ENCODE measurements around the gene NOXA1. TPM values are rescaled to one million over a fixed set of nuclear protein-coding genes. Genes with fewer than 3 reads are reported as not detected.
"Not testable (repeated sequence)": the region's sequence is repeated elsewhere in the genome, so short reads cannot be mapped to it uniquely, and the experiment has no call there.

NOXA1 gene
- total and polyA plus RNA-seq, 3 experiments from 2014 or later, result 0.66 to 1.3 (median 0.74) TPM

DNA sequence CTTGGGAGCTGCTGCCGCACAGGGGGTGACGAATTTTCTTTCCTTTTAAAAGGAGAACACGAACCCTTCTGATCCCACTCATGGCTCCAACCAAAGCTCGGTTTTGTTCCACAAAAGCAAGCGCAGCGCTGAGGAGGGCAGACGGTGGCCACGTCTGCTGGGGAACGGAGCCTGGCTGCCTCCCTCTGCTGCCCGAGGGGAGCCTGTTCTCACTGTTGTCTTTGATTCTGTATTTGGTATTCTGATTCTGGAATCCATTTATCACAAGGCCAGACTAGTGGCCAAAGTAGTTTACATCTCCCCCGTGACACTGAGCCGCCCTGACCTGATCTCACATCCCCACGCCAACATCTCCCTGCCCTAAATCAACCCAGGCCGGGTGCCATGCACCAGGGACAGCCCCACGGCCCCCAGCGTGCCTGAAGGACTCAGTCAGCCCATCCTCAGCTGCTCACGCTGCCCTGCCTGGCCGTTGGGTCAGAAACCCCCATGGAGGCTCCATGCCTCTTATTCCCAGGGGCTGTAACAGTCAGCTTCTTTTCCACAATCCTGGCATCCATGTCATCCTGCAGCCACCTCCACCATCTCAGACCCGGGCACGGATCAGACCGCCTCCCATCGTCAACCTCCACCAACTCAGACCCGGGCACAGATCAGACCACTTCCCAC, 42.7 kb downstream of the NOXA1 start:
- Mint-ChIP-seq H3K4me1 (peaks cover 13 to 27% (median 18%) of the 10 kb centered on the region in 3 donors), H3K9me3 (no peaks in the 10 kb centered on the region), H3K27ac (peak overlapping the region in 3 of 8 donors; percentile 43 to 66 (median 51)), H3K27me3 (no peaks in the 10 kb centered on the region), H3K4me3 (peak overlapping the region in 1 of 7 donors; percentile 55), H3K36me3 (no peaks in the 10 kb centered on the region)
- Histone ChIP-seq H3K36me3 (ENCODE audit: insufficient read depth, low read length) (no peaks in the 10 kb centered on the region), H3K4me3 (ENCODE audit: low read length) (no peak overlapping the region), H3K4me1 (ENCODE audit: insufficient read depth, low read length) (peaks cover 29% of the 10 kb centered on the region), H3K27ac (ENCODE audit: low read depth, low read length) (no peak overlapping the region), H3K27me3 (ENCODE audit: insufficient read depth, low read length, poor library complexity, severe bottlenecking) (no peaks in the 10 kb centered on the region), H3K9me3 (ENCODE audit: low read length) (no peaks in the 10 kb centered on the region)
- peak in 1 of 5 donors; percentile 44 for DNase-seq
- ChIA-PET POLR2A (no interaction called here), CTCF (no interaction called here)

DNA sequence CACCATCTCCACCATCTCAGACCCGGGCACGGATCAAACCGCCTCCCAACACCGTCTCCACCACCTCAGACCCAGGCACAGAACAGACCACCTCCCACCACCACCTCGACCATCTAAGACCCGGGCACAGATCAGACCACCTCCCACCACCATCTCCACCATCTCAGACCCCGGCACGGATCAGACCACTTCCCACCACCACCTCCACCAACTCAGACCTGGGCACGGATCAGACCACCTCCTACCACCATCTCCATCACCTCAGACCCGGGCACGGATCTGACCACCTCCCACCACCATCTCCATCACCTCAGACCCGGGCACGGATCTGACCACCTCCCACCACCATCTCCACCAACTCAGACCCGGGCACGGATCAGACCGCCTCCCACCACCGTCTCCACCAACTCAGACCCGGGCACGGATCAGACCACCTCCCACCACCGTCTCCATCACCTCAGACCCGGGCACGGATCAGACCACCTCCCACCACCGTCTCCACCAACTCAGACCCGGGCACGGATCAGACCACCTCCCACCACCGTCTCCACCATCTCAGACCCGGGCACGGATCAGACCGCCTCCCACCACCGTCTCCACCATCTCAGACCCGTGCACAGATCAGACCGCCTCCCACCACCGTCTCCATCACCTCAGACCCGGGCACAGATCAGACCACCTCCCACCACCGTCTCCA, 43.3 kb downstream of the NOXA1 start:
- peaks cover 22% of the 10 kb centered on the region for H3K4me1 ChIP-seq (ENCODE audit: insufficient read depth, low read length)
- H3K9me3 ChIP-seq (ENCODE audit: low read length); H3K27ac ChIP-seq (ENCODE audit: low read depth, low read length); CTCF ChIA-PET; H3K36me3 Mint-ChIP-seq; H3K9me3 Mint-ChIP-seq; H3K4me3 Mint-ChIP-seq; DNase-seq; H3K27me3 Mint-ChIP-seq; POLR2A ChIA-PET; H3K4me3 ChIP-seq (ENCODE audit: low read length); H3K36me3 ChIP-seq (ENCODE audit: insufficient read depth, low read length); H3K27me3 ChIP-seq (ENCODE audit: insufficient read depth, low read length, poor library complexity, severe bottlenecking): not testable (repeated sequence)
- peak overlapping the region in 1 of 8 donors; percentile 51 for H3K27ac Mint-ChIP-seq
- H3K4me1 Mint-ChIP-seq, result peaks cover 12 to 21% (median 20%) of the 10 kb centered on the region in 3 donors

DNA sequence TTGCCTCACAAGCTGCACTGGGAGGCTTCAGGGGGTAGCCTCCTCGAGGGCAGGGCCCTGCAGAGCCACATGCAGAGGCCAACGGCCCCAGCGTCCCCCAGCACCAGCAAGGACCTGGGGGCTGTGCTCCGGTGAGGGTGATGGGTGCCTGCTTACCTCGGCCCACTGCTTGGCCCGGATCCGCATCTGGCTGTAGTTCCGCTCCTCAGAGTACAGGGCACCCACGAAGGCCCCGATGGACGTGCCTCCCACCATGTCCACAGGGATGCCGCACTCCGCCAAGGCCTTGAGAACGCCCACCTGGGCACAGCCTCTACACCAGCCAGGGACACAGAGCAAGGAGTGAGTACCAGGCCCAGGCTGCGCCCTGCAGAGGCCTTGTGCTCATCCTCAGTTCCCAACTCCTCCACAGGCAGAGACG, 44.0 kb downstream of the NOXA1 start:
- Histone ChIP-seq H3K36me3 (ENCODE audit: insufficient read depth, low read length) (no peaks in the 10 kb centered on the region), H3K4me1 (ENCODE audit: insufficient read depth, low read length) (peaks cover 17% of the 10 kb centered on the region), H3K27me3 (ENCODE audit: insufficient read depth, low read length, poor library complexity, severe bottlenecking) (no peaks in the 10 kb centered on the region), H3K9me3 (ENCODE audit: low read length) (no peaks in the 10 kb centered on the region), H3K4me3 (ENCODE audit: low read length) (no peak overlapping the region), H3K27ac (ENCODE audit: low read depth, low read length) (no peak overlapping the region)
- H3K4me1 Mint-ChIP-seq, result peaks cover 10 to 20% (median 15%) of the 10 kb centered on the region in 3 donors
- no peak overlapping the region for H3K27ac Mint-ChIP-seq
- H3K27me3 Mint-ChIP-seq, result no peaks in the 10 kb centered on the region
- peaks cover 0 to 5% (median 0%) of the 10 kb centered on the region in 3 donors for H3K36me3 Mint-ChIP-seq
- POLR2A ChIA-PET, result no interaction called here
- no peak for DNase-seq
- no peak overlapping the region for H3K4me3 Mint-ChIP-seq
- H3K9me3 Mint-ChIP-seq, result peaks cover 0 to 5% (median 2%) of the 10 kb centered on the region in 5 donors
- CTCF ChIA-PET, result no interaction called here

GRCh38 chr9:137467896-137468295, 44.7 kb downstream of the NOXA1 start:
- DNase-seq, result no peak
- Mint-ChIP-seq H3K4me1 (peaks cover 8 to 18% (median 12%) of the 10 kb centered on the region in 3 donors), H3K4me3 (no peak overlapping the region), H3K27ac (no peak overlapping the region), H3K9me3 (peaks cover 0 to 7% (median 2%) of the 10 kb centered on the region in 5 donors), H3K27me3 (no peaks in the 10 kb centered on the region), H3K36me3 (peaks cover 0 to 7% (median 0%) of the 10 kb centered on the region in 3 donors)
- Histone ChIP-seq H3K27ac (ENCODE audit: low read depth, low read length) (no peak overlapping the region), H3K36me3 (ENCODE audit: insufficient read depth, low read length) (no peaks in the 10 kb centered on the region), H3K9me3 (ENCODE audit: low read length) (no peaks in the 10 kb centered on the region), H3K27me3 (ENCODE audit: insufficient read depth, low read length, poor library complexity, severe bottlenecking) (no peaks in the 10 kb centered on the region), H3K4me3 (ENCODE audit: low read length) (no peak overlapping the region), H3K4me1 (ENCODE audit: insufficient read depth, low read length) (peaks cover 10% of the 10 kb centered on the region)
- CTCF ChIA-PET, result no interaction called here
- POLR2A ChIA-PET, result no interaction called here

- Mint-ChIP-seq H3K27ac (no peak overlapping the region), H3K27me3 (no peaks in the 10 kb centered on the region), H3K4me3 (no peak overlapping the region), H3K4me1 (peaks cover 6 to 16% (median 9%) of the 10 kb centered on the region in 3 donors), H3K36me3 (peaks cover 0 to 25% (median 4%) of the 10 kb centered on the region in 3 donors), H3K9me3 (peaks cover 9 to 24% (median 19%) of the 10 kb centered on the region in 5 donors)
- DNase-seq, result no peak
- no peak overlapping the region for H3K4me3 ChIP-seq (ENCODE audit: low read length)
- CTCF ChIA-PET, result no interaction called here
- H3K4me1 ChIP-seq (ENCODE audit: insufficient read depth, low read length), result peaks cover 4% of the 10 kb centered on the region
- no peaks in the 10 kb centered on the region for H3K36me3 ChIP-seq (ENCODE audit: insufficient read depth, low read length)
- no peak overlapping the region for H3K27ac ChIP-seq (ENCODE audit: low read depth, low read length)
- H3K27me3 ChIP-seq (ENCODE audit: insufficient read depth, low read length, poor library complexity, severe bottlenecking), result no peaks in the 10 kb centered on the region
- H3K9me3 ChIP-seq (ENCODE audit: low read length), result no peaks in the 10 kb centered on the region
- POLR2A ChIA-PET, result no interaction called here
Measured at GRCh38 chr9:137470785-137471184, 47.6 kb downstream of the NOXA1 start.

- no peak overlapping the region for H3K4me3 ChIP-seq (ENCODE audit: low read length)
- H3K4me1 ChIP-seq (ENCODE audit: insufficient read depth, low read length), result peaks cover 4% of the 10 kb centered on the region
- Mint-ChIP-seq H3K27me3 (peaks cover 0 to 2% of the 10 kb centered on the region in 2 donors), H3K27ac (no peak overlapping the region), H3K9me3 (peaks cover 13 to 28% (median 24%) of the 10 kb centered on the region in 5 donors), H3K4me3 (no peak overlapping the region), H3K4me1 (peaks cover 5 to 11% (median 9%) of the 10 kb centered on the region in 3 donors), H3K36me3 (peaks cover 0 to 30% (median 4%) of the 10 kb centered on the region in 3 donors)
- H3K27ac ChIP-seq (ENCODE audit: low read depth, low read length), result no peak overlapping the region
- H3K36me3 ChIP-seq (ENCODE audit: insufficient read depth, low read length), result no peaks in the 10 kb centered on the region
- ChIA-PET CTCF (interaction anchor here (1.0 kb wide), 1 partner anchor 14 kb away, joined by 3 read pairs; no protein-coding TSS in a partner anchor), POLR2A (no interaction called here)
- H3K27me3 ChIP-seq (ENCODE audit: insufficient read depth, low read length, poor library complexity, severe bottlenecking), result no peaks in the 10 kb centered on the region
- peak in 1 of 5 donors; percentile 16 for DNase-seq
- no peaks in the 10 kb centered on the region for H3K9me3 ChIP-seq (ENCODE audit: low read length)
Measured at GRCh38 chr9:137474271-137474670, 51.1 kb downstream of the NOXA1 start.

- H3K36me3 ChIP-seq (ENCODE audit: insufficient read depth, low read length), result no peaks in the 10 kb centered on the region
- Mint-ChIP-seq H3K4me3 (no peak overlapping the region), H3K27me3 (peaks cover 0 to 4% of the 10 kb centered on the region in 2 donors), H3K4me1 (peaks cover 2 to 3% (median 3%) of the 10 kb centered on the region in 3 donors), H3K27ac (no peak overlapping the region), H3K9me3 (peaks cover 13 to 28% (median 24%) of the 10 kb centered on the region in 5 donors), H3K36me3 (peaks cover 0 to 30% (median 4%) of the 10 kb centered on the region in 3 donors)
- DNase-seq, result no peak
- CTCF ChIA-PET, result no interaction called here
- no peak overlapping the region for H3K27ac ChIP-seq (ENCODE audit: low read depth, low read length)
- H3K9me3 ChIP-seq (ENCODE audit: low read length), result no peaks in the 10 kb centered on the region
- H3K27me3 ChIP-seq (ENCODE audit: insufficient read depth, low read length, poor library complexity, severe bottlenecking), result no peaks in the 10 kb centered on the region
- peaks cover 2% of the 10 kb centered on the region for H3K4me1 ChIP-seq (ENCODE audit: insufficient read depth, low read length)
- POLR2A ChIA-PET, result no interaction called here
- no peak overlapping the region for H3K4me3 ChIP-seq (ENCODE audit: low read length)
Measured at GRCh38 chr9:137475666-137476065, 52.5 kb downstream of the NOXA1 start.

DNA sequence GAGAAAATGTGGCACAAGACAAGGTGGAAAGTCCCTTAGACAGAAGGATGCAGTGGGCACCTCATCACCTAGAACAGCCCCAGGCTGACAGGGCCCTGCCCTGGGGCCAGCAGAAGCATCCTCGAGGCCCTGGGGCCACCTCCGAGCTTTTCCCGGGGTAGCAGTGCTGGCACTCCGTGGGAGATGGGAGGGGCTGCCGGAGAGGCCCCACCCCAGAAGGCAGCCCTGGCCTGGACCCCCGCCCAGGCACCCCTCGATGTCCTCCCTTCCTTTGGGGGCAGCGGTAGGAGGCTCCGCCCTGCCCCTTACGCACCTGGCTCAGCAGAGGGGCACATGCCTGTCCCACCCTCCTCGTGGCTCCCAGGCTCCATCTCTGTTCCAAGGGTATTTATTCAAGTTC, 53.7 kb downstream of the NOXA1 start:
- H3K27me3 Mint-ChIP-seq, result peaks cover 0 to 4% of the 10 kb centered on the region in 2 donors
- H3K36me3 Mint-ChIP-seq, result peaks cover 0 to 26% (median 4%) of the 10 kb centered on the region in 3 donors
- no peaks in the 10 kb centered on the region for H3K36me3 ChIP-seq (ENCODE audit: insufficient read depth, low read length)
- H3K27me3 ChIP-seq (ENCODE audit: insufficient read depth, low read length, poor library complexity, severe bottlenecking), result no peaks in the 10 kb centered on the region
- ChIA-PET POLR2A (no interaction called here), CTCF (no interaction called here)
- peaks cover 0 to 1% (median 0%) of the 10 kb centered on the region in 3 donors for H3K4me1 Mint-ChIP-seq
- no peak overlapping the region for H3K27ac Mint-ChIP-seq
- H3K4me1 ChIP-seq (ENCODE audit: insufficient read depth, low read length), result no peaks in the 10 kb centered on the region
- no peaks in the 10 kb centered on the region for H3K9me3 ChIP-seq (ENCODE audit: low read length)
- H3K4me3 Mint-ChIP-seq, result no peak overlapping the region
- DNase-seq, result no peak
- H3K4me3 ChIP-seq (ENCODE audit: low read length), result no peak overlapping the region
- H3K27ac ChIP-seq (ENCODE audit: low read depth, low read length), result no peak overlapping the region
- peaks cover 13 to 24% (median 21%) of the 10 kb centered on the region in 5 donors for H3K9me3 Mint-ChIP-seq
